Endometrium (tissue), 2 donors: ENCODE data around the gene CDH13.

Experiments
- FAIRE-seq: peaks from 2 replicates; lab custom pipeline; 2012; peaks lifted over from hg19 to GRCh38; lab: Jason Lieb, UNC
- donor health status: control.
- donor health status: control.

Gene CDH13

GRCh38 chr16:83622010-83622409 is 995.2 kb downstream of the CDH13 start:
- no peak for FAIRE-seq

- FAIRE-seq = no peak
These were observed 996.4 kb downstream of the CDH13 start for GRCh38 chr16:83623091-83623730.

GRCh38 chr16:83623892-83624291 is 997.1 kb downstream of the CDH13 start:
- no peak for FAIRE-seq

GRCh38 chr16:83624429-83625120 is 997.8 kb downstream of the CDH13 start:
- no peak for FAIRE-seq

- FAIRE-seq = no peak
These were observed 999.4 kb downstream of the CDH13 start for GRCh38 chr16:83626204-83626603.

- FAIRE-seq = no peak
These were observed 999.9 kb downstream of the CDH13 start for GRCh38 chr16:83626676-83627075.

GRCh38 chr16:83627996-83628395 is 1001.2 kb downstream of the CDH13 start:
- no peak for FAIRE-seq

- FAIRE-seq = no peak
These were observed 1002.7 kb downstream of the CDH13 start for GRCh38 chr16:83629426-83629825.

GRCh38 chr16:83629836-83630235 is 1003.1 kb downstream of the CDH13 start:
- FAIRE-seq = no peak

GRCh38 chr16:83630979-83631378 is 1004.2 kb downstream of the CDH13 start:
- no peak for FAIRE-seq

- FAIRE-seq = no peak
These were observed 1006.5 kb downstream of the CDH13 start for GRCh38 chr16:83633286-83633685.

GRCh38 chr16:83648347-83648746 is 1021.6 kb downstream of the CDH13 start:
- no peak for FAIRE-seq

- no peak for FAIRE-seq
These were observed 1025.1 kb downstream of the CDH13 start for GRCh38 chr16:83651871-83652270.

- no peak for FAIRE-seq
These were observed 1026.2 kb downstream of the CDH13 start for GRCh38 chr16:83652943-83653342.

GRCh38 chr16:83653785-83654184 is 1027.0 kb downstream of the CDH13 start:
- FAIRE-seq = no peak

- FAIRE-seq = no peak
These were observed 1033.5 kb downstream of the CDH13 start for GRCh38 chr16:83660282-83660681.

GRCh38 chr16:83661656-83662055 is 1034.9 kb downstream of the CDH13 start:
- FAIRE-seq = no peak

GRCh38 chr16:83666449-83666848 is 1039.7 kb downstream of the CDH13 start:
- no peak for FAIRE-seq

GRCh38 chr16:83669456-83669855 is 1042.7 kb downstream of the CDH13 start:
- FAIRE-seq = no peak

GRCh38 chr16:83674931-83675535 is 1048.3 kb downstream of the CDH13 start:
- FAIRE-seq = no peak

GRCh38 chr16:83676086-83676485 is 1049.3 kb downstream of the CDH13 start:
- no peak for FAIRE-seq

GRCh38 chr16:83680980-83681379 is 1054.2 kb downstream of the CDH13 start:
- no peak for FAIRE-seq

- no peak for FAIRE-seq
These were observed 1054.7 kb downstream of the CDH13 start for GRCh38 chr16:83681381-83681956.
